ENCODE data around the gene GRK2. TPM values are rescaled to one million over a fixed set of nuclear protein-coding genes. Genes with fewer than 3 reads are reported as not detected.

The GRK2 gene
- total RNA-seq, 3 donors from 2014 or later = 41.1 to 52.8 (median 52.1) TPM

- no peaks in the 10 kb centered on the region for H3K9me3 ChIP-seq
- H3K27ac ChIP-seq = peak within 1 kb of the TSS; percentile 93
- no peaks in the 10 kb centered on the region for H3K36me3 ChIP-seq
- H3K4me1 ChIP-seq = peaks cover 0 to 10% of the 10 kb centered on the region in 2 donors
- H3K27me3 ChIP-seq = no peaks in the 10 kb centered on the region
- H3K4me3 ChIP-seq = peak within 1 kb of the TSS; percentile 90 to 92 (median 91)
- peak; percentile 56 to 73 for DNase-seq (ENCODE audit: low spot score in 2 of 2)
- TF ChIP-seq POLR2A (IDR thresholded peaks at IDR 0.05) (peak; percentile 10), CTCF (IDR thresholded peaks at IDR 0.05) (no peak), POLR2AphosphoS5 (IDR thresholded peaks at IDR 0.05) (peak in 1 of 3 donors; percentile 14)
- intact Hi-C loops (cut with DNase I; ENCODE audit: low total_unique reads) = no loop called here
These were observed 37.0 kb downstream of the GRK2 start, which contains the start of gene SSH3 for GRCh38 chr11:67303132-67303834. Gene SSH3 (plus strand): TSS chr11:67303530. CDS start chr11:67303626, 96 bp downstream.

- TF ChIP-seq POLR2AphosphoS5 (IDR thresholded peaks at IDR 0.05) (no peak), CTCF (IDR thresholded peaks at IDR 0.05) (no peak), POLR2A (IDR thresholded peaks at IDR 0.05) (no peak)
- intact Hi-C loops (cut with DNase I; ENCODE audit: low total_unique reads) = no loop called here
- Histone ChIP-seq H3K36me3 (no peaks in the 10 kb centered on the region), H3K4me1 (peaks cover 0 to 10% of the 10 kb centered on the region in 2 donors), H3K9me3 (no peaks in the 10 kb centered on the region), H3K27me3 (no peaks in the 10 kb centered on the region), H3K4me3 (peak overlapping the region; percentile 90 to 92 (median 91)), H3K27ac (peak overlapping the region; percentile 93)
- peak in 1 of 2 donors; percentile 67 for DNase-seq (ENCODE audit: low spot score in 2 of 2)
These were observed 37.6 kb downstream of the GRK2 start for GRCh38 chr11:67303835-67304411.

GRCh38 chr11:67304511-67305113 lies 38.3 kb downstream of the GRK2 start:
- Histone ChIP-seq H3K4me1 (peaks cover 0 to 10% of the 10 kb centered on the region in 2 donors), H3K4me3 (peak overlapping the region; percentile 90 to 92 (median 91)), H3K9me3 (no peaks in the 10 kb centered on the region), H3K27me3 (no peaks in the 10 kb centered on the region), H3K36me3 (no peaks in the 10 kb centered on the region), H3K27ac (peak overlapping the region; percentile 93)
- peak in 1 of 2 donors; percentile 50 for DNase-seq (ENCODE audit: low spot score in 2 of 2)
- TF ChIP-seq POLR2A (IDR thresholded peaks at IDR 0.05) (no peak), POLR2AphosphoS5 (IDR thresholded peaks at IDR 0.05) (no peak), CTCF (IDR thresholded peaks at IDR 0.05) (no peak)
- intact Hi-C loops (cut with DNase I; ENCODE audit: low total_unique reads) = no loop called here

- no peaks in the 10 kb centered on the region for H3K9me3 ChIP-seq
- TF ChIP-seq CTCF (IDR thresholded peaks at IDR 0.05) (no peak), POLR2A (IDR thresholded peaks at IDR 0.05) (no peak), POLR2AphosphoS5 (IDR thresholded peaks at IDR 0.05) (no peak)
- H3K27me3 ChIP-seq = no peaks in the 10 kb centered on the region
- H3K27ac ChIP-seq = no peak overlapping the region
- H3K4me1 ChIP-seq = peaks cover 0 to 10% of the 10 kb centered on the region in 2 donors
- intact Hi-C loops (cut with DNase I; ENCODE audit: low total_unique reads) = no loop called here
- no peaks in the 10 kb centered on the region for H3K36me3 ChIP-seq
- H3K4me3 ChIP-seq = no peak overlapping the region
- no peak for DNase-seq (ENCODE audit: low spot score in 2 of 2)
These were observed 40.7 kb downstream of the GRK2 start for GRCh38 chr11:67306769-67307544.
